Thyroid gland (tissue), 4 donors: ENCODE data around the gene LENG9.

Experiments
- POLR2A ChIP-seq, 2 donors: fragments of 450-650 bp; IDR thresholded peaks; one replicate each; pipeline ENCODE4 v1.6.1; 2017; ENCODE audit warnings: antibody characterized with exemption in 2 of 2, mild to moderate bottlenecking in 2 of 2, moderate library complexity in 1 of 2
- TF ChIP-seq, protein P1 (sequence below), 6 experiments: fragments of 200-600 bp in 3 of 6; fragments of 450-650 bp in 3 of 6; sonication (generic) in 3 of 6; IDR thresholded peaks; one replicate each; pipeline ENCODE4 v1.5.1; 2016 to 2019; ENCODE audit warnings: antibody characterized with exemption in 6 of 6, mild to moderate bottlenecking in 2 of 6, inconsistent platforms in 1 of 6, moderate library complexity in 1 of 6

DNA sequence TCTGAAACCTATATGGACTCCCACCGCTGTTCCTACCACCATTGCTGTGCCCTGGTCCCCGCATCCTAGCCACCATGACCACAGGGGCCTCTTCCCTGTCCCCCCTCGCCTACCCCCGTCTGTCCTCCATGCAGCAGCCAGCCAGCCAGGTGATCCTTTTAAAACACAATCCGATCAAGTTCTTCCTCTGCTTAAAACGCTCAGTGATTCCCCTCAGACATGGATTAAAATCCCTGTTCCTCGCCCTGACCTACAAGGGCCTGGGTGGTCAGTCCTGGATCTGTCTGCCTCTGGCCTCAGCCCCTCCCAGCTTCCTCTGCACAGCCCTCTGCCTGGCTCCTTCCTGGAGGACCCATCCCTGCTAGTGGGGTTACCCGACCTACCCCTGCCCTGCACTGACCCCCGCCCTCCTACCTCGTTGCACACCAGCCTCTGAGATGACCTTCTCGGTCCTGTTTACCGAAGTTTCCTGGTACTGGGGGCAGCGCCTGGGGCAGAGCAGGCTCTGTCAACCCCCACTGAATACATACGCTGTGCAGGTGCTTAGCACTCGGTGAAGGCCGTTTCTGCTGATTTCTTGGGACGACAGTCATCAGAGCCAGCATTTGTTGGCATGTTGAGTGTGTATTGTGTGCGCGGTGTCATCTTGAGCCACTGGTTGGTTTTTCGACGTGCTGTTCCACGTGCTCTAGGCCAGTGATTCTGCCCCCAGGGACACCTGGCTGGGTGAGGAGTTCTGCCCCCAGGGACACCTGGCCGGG, 29.3 kb downstream of the LENG9 start:
- no peak for TF ChIP-seq POLR2A (IDR thresholded peaks at IDR 0.05)
- TF ChIP-seq, protein P1, sequence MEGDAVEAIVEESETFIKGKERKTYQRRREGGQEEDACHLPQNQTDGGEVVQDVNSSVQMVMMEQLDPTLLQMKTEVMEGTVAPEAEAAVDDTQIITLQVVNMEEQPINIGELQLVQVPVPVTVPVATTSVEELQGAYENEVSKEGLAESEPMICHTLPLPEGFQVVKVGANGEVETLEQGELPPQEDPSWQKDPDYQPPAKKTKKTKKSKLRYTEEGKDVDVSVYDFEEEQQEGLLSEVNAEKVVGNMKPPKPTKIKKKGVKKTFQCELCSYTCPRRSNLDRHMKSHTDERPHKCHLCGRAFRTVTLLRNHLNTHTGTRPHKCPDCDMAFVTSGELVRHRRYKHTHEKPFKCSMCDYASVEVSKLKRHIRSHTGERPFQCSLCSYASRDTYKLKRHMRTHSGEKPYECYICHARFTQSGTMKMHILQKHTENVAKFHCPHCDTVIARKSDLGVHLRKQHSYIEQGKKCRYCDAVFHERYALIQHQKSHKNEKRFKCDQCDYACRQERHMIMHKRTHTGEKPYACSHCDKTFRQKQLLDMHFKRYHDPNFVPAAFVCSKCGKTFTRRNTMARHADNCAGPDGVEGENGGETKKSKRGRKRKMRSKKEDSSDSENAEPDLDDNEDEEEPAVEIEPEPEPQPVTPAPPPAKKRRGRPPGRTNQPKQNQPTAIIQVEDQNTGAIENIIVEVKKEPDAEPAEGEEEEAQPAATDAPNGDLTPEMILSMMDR (IDR thresholded peaks at IDR 0.05), result no peak
